ENCODE results near the gene HLX. TPM values are rescaled to one million over a fixed set of nuclear protein-coding genes. Genes with fewer than 3 reads are reported as not detected.

Gene HLX
- total and polyA plus RNA-seq, 2 of the 13 experiments (the other 11 are each of a cell fraction or from before 2014, with no cell fraction given): 0.30 to 0.35 TPM

GRCh38 chr1:220926146-220926545, 46.9 kb downstream of the HLX start:
- no peak for TF ChIP-seq NFE2L2 (IDR thresholded peaks at IDR 0.05; ENCODE audit: low read length)
- TF ChIP-seq RAD21 (CRISPR knock-in tag; IDR thresholded peaks at IDR 0.05): no peak
- TF ChIP-seq ZNF841 (CRISPR knock-in tag; IDR thresholded peaks at IDR 0.05; ENCODE audit: borderline replicate concordance): no peak
- TF ChIP-seq ATAD3A (CRISPR knock-in tag; IDR thresholded peaks at IDR 0.05): no peak
- TF ChIP-seq BRD4 (CRISPR knock-in tag; IDR thresholded peaks at IDR 0.05): no peak
- TF ChIP-seq TBX2 (CRISPR knock-in tag; IDR thresholded peaks at IDR 0.05; ENCODE audit: borderline replicate concordance): no peak
- TF ChIP-seq ZNF670 (CRISPR knock-in tag; IDR thresholded peaks at IDR 0.05; ENCODE audit: borderline replicate concordance): no peak
- TF ChIP-seq ZNF274 (CRISPR knock-in tag; IDR thresholded peaks at IDR 0.05): no peak
- TF ChIP-seq DRAP1 (CRISPR knock-in tag; IDR thresholded peaks at IDR 0.05): no peak
- TF ChIP-seq ZNF446 (CRISPR knock-in tag; IDR thresholded peaks at IDR 0.05): no peak
- TF ChIP-seq ZNF143 (CRISPR knock-in tag; IDR thresholded peaks at IDR 0.05): no peak
- TF ChIP-seq ZBTB26 (CRISPR knock-in tag; IDR thresholded peaks at IDR 0.05; ENCODE audit: borderline replicate concordance): no peak
- no peak for TF ChIP-seq ZNF564 (CRISPR knock-in tag; IDR thresholded peaks at IDR 0.05)
- TF ChIP-seq ZFP82 (CRISPR knock-in tag; IDR thresholded peaks at IDR 0.05; ENCODE audit: borderline replicate concordance): no peak
- TF ChIP-seq ZNF850 (CRISPR knock-in tag; conservative IDR thresholded peaks at IDR 0.05): no peak
- TF ChIP-seq ZSCAN31 (CRISPR knock-in tag; IDR thresholded peaks at IDR 0.05; ENCODE audit: low read depth): no peak
- no peaks in the 10 kb centered on the region for H4K20me1 ChIP-seq (ENCODE audit: insufficient read depth, low read length)
- H3K27ac ChIP-seq (ENCODE audit: extremely low read length, insufficient read depth, low read length): no peak overlapping the region
- POLR2A ChIA-PET: no interaction called here
- intact Hi-C loops (cut with micrococcal nuclease; ENCODE audit: unreplicated experiment) (no loop called here), in situ Hi-C loops (cut with HindIII; ENCODE audit: extremely low pct_ligation_motif_present, low pct_unique_long_range_greater_than_20kb) (no loop called here)
- no peak overlapping the region for H2AFZ ChIP-seq (ENCODE audit: low read length)
- 0% methylated on average over 3 of the region's 4 CpGs for WGBS (ENCODE audit: low lambda C conversion rate)
- no peaks in the 10 kb centered on the region for H3K36me3 ChIP-seq (replicated peaks in 1 of 2; ENCODE audit: control insufficient read depth in 1 of 2, insufficient read depth in 2 of 2, low read length in 2 of 2)
- FAIRE-seq: no peak
- no peak for DNase-seq (ENCODE audit: low spot score)
- no peak overlapping the region for H3K4me2 ChIP-seq (ENCODE audit: low read depth, low read length)
- no peak overlapping the region for H3K4me3 ChIP-seq (replicated peaks in 1 of 3; ENCODE audit: insufficient read depth in 1 of 3, low read depth in 2 of 3, low read length in 3 of 3)
- no peaks in the 10 kb centered on the region for H3K79me2 ChIP-seq (ENCODE audit: insufficient read depth, low read length)
- CTCF ChIA-PET (ENCODE audit: low intra/inter-chr PET ratio, low total read pairs): no interaction called here
- peaks cover 9% of the 10 kb centered on the region for H3K4me1 ChIP-seq (ENCODE audit: insufficient read depth, low read length)
- no peak for ATAC-seq
- H3K9ac ChIP-seq (ENCODE audit: insufficient read depth, low read depth, low read length): no peak overlapping the region
- no TSS peak for BruUV-seq (replicated peaks)
- no peaks in the 10 kb centered on the region for H3K9me3 ChIP-seq (ENCODE audit: low read length)
- H3K27me3 ChIP-seq (ENCODE audit: control insufficient read depth in 1 of 2, insufficient read depth in 2 of 2, low read length in 2 of 2): no peaks in the 10 kb centered on the region; a peak in 1 of 5 replicates

All from HepG2 (cell line).